GM12865 (cell line): Measurements from ENCODE around the gene WDR46.

Experiments
- DNase-seq: peaks from one replicate; pipeline ENCODE4 v3.0.0; 2010; ENCODE audit warnings: low read depth
- H3K4me3 ChIP-seq: 2 replicates; pipeline ENCODE4 v1.5.1; 2011; ENCODE audit warnings: mild to moderate bottlenecking, low read depth, low read length, control low read depth
- CTCF ChIP-seq: IDR thresholded peaks from 2 replicates; pipeline ENCODE4 v1.5.1; 2011; ENCODE audit warnings: low read length, control low read depth, low read depth, inconsistent platforms; ENCODE audit not compliant: insufficient read depth; ENCODE audit errors: missing control alignments

Gene WDR46

GRCh38 chr6:33313709-33314514 lies 24.9 kb upstream of the WDR46 start, which contains the start of gene TAPBP:
Gene TAPBP (minus strand): TSS chr6:33314078. CDS start chr6:33314041, 37 bp downstream.
- TF ChIP-seq CTCF: no peak
- DNase-seq: peak; percentile 93
- peak within 1 kb of the TSS; percentile 87 for H3K4me3 ChIP-seq

GRCh38 chr6:33313105-33313708 lies 24.2 kb upstream of the WDR46 start:
- peak; percentile 34 for DNase-seq
- no peak for TF ChIP-seq CTCF
- peak overlapping the region; percentile 87 for H3K4me3 ChIP-seq

- TF ChIP-seq CTCF: no peak
- DNase-seq: peak; percentile 87
These were observed 23.5 kb upstream of the WDR46 start for GRCh38 chr6:33312361-33313104.

GRCh38 chr6:33306356-33306755 lies 17.3 kb upstream of the WDR46 start:
- H3K4me3 ChIP-seq: no peak overlapping the region
- no peak for TF ChIP-seq CTCF
- no peak for DNase-seq

More at GRCh38 chr6:33312361-33313104, 23.5 kb upstream of the WDR46 start:
- H3K4me3 ChIP-seq: peak overlapping the region; percentile 87

GRCh38 chr6:33305052-33305451 lies 16.0 kb upstream of the WDR46 start:
- TF ChIP-seq CTCF: no peak
- no peak overlapping the region for H3K4me3 ChIP-seq
- DNase-seq: no peak

GRCh38 chr6:33304216-33304615 lies 15.2 kb upstream of the WDR46 start:
- DNase-seq: no peak
- no peak for TF ChIP-seq CTCF
- no peak overlapping the region for H3K4me3 ChIP-seq
